ENCODE results near the gene RNF181. TPM values are rescaled to one million over a fixed set of nuclear protein-coding genes. Genes with fewer than 3 reads are reported as not detected.

Gene RNF181
- total and polyA plus RNA-seq, 2 of the 8 experiments (the other 6 are each of a cell fraction or from before 2014, with no cell fraction given), result 97.2 to 514 TPM

DNA sequence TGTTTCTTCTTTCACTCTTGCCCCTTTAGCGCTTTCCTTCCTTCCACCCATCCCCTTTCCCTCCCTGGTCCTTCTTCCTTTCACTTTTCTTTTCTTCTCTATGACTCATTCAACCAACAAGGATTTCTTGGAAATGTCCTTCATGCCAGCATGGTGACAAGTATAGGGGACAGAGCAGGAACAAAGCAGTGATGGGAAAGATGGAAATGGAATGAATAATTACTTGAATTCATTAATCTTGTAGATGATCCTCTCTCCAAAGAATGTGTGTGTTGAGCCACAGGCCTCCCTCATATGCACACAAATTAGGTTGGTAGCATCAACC, 9.8 kb upstream of the RNF181 start:
- no peak for FAIRE-seq
- POLR2A ChIA-PET (ENCODE audit: partially characterized antibody), result interaction anchor here (1.0 to 2.0 kb wide), 6 partner anchors 9 to 26 kb away, joined by 3 to 15 read pairs (median 4); partner anchors contain the start of genes C2orf68, GGCX, RNF181 and TMEM150A
- H3K27ac ChIP-seq (ENCODE audit: low read depth, low read length), result no peak overlapping the region
- TF ChIP-seq YY1 (IDR thresholded peaks at IDR 0.05; ENCODE audit: low read depth, low read length), result no peak
- TF ChIP-seq NRF1 (IDR thresholded peaks at IDR 0.05; ENCODE audit: low read depth, low read length), result no peak
- TF ChIP-seq TCF12 (IDR thresholded peaks at IDR 0.05; ENCODE audit: low read depth, low read length), result no peak
- TF ChIP-seq EZH2 (IDR thresholded peaks at IDR 0.05; ENCODE audit: low read depth, low read length, severe bottlenecking), result no peak

More for the DNA sequence above, 9.8 kb upstream of the RNF181 start:
- no peak overlapping the region for H3K4me2 ChIP-seq (ENCODE audit: insufficient read depth in 1 of 2, low read depth in 2 of 2, low read length in 2 of 2)
- no peak overlapping the region for H2AK5ac ChIP-seq (ENCODE audit: low read depth, low read length)
- no peak overlapping the region for H3K18ac ChIP-seq (ENCODE audit: extremely low read depth, low read length)
- H2BK120ac ChIP-seq (replicated peaks; ENCODE audit: low read depth, low read length), result no peak overlapping the region
- no peak for DNase-seq (ENCODE audit: low read depth in 1 of 2, low spot score in 2 of 2)
- H2BK12ac ChIP-seq (ENCODE audit: low read depth, low read length), result no peak overlapping the region
- no peak overlapping the region for H4K5ac ChIP-seq (ENCODE audit: insufficient read length, low read depth, low read length)
- no peak overlapping the region for H4K8ac ChIP-seq (ENCODE audit: extremely low read depth, insufficient read depth, low read length)
- H3K79me2 ChIP-seq (ENCODE audit: control insufficient read depth in 1 of 2, insufficient read depth in 2 of 2, low read length in 2 of 2), result no peaks in the 10 kb centered on the region
- H3K9me3 ChIP-seq (ENCODE audit: insufficient read depth in 2 of 2, low read depth in 1 of 2, low read length in 1 of 2), result no peaks in the 10 kb centered on the region
- peaks cover 0 to 11% (median 3%) of the 10 kb centered on the region in 4 experiments; a peak in 4 of 7 replicates for H3K4me1 ChIP-seq (replicated peaks in 1 of 4; ENCODE audit: control insufficient read depth in 3 of 4, insufficient read depth in 4 of 4, low read length in 3 of 4)
- H3K9ac ChIP-seq (replicated peaks in 1 of 4; ENCODE audit: extremely low read depth in 1 of 4, low read depth in 3 of 4, low read length in 3 of 4), result no peak overlapping the region
- H4K91ac ChIP-seq (replicated peaks; ENCODE audit: insufficient read length, low read length), result no peak overlapping the region
- H2AFZ ChIP-seq (ENCODE audit: low read length), result no peak overlapping the region
- peaks cover 5% of the 10 kb centered on the region; the same call in 1 of the 2 replicates for H3K23me2 ChIP-seq (ENCODE audit: low read depth, low read length)
- H3K27me3 ChIP-seq (replicated peaks in 1 of 4; ENCODE audit: control insufficient read depth in 3 of 4, extremely low read depth in 1 of 4, insufficient read depth in 3 of 4, low read length in 3 of 4), result peaks cover 8 to 37% (median 21%) of the 10 kb centered on the region in 4 experiments; a peak in 6 of 7 replicates
- WGBS, 2 experiments (ENCODE audit: extremely low coverage in 1 of 2, insufficient coverage in 1 of 2, insufficient read length in 1 of 2, insufficient replicate concordance in 2 of 2, low coverage in 1 of 2, low lambda C conversion rate in 2 of 2, missing lambda C conversion rate in 1 of 2), result 86% methylated on average over 1 of the region's 1 CpG; no CpG with 5 or more reads in 1 of the 2 experiments
- H3K14ac ChIP-seq (ENCODE audit: insufficient read length), result no peak overlapping the region
- no peak overlapping the region for H3K4ac ChIP-seq (replicated peaks; ENCODE audit: insufficient read length, low read depth, low read length)
- no peak overlapping the region for H2BK5ac ChIP-seq (ENCODE audit: low read depth, low read length)
- no peaks in the 10 kb centered on the region for H3K79me1 ChIP-seq (ENCODE audit: low read depth, low read length)
- CTCF ChIA-PET (ENCODE audit: partially characterized antibody), result interaction anchor here (0.6 to 1.5 kb wide), 3 partner anchors 9 to 414 kb away, joined by 3 to 4 read pairs (median 3); no protein-coding TSS in a partner anchor
- no peak overlapping the region for H3K4me3 ChIP-seq (ENCODE audit: extremely low read depth in 1 of 4, insufficient read depth in 2 of 4, low read depth in 3 of 4, low read length in 4 of 4)
- H3K56ac ChIP-seq (replicated peaks; ENCODE audit: insufficient read length, low read depth, low read length), result no peak overlapping the region
- H3K23ac ChIP-seq (ENCODE audit: insufficient read length), result no peak overlapping the region
- no peaks in the 10 kb centered on the region for H4K20me1 ChIP-seq (replicated peaks in 1 of 2; ENCODE audit: control insufficient read depth in 1 of 2, insufficient read depth in 2 of 2, low read length in 2 of 2)
- H3K36me3 ChIP-seq (ENCODE audit: control insufficient read depth in 2 of 4, insufficient read depth in 4 of 4, low read length in 3 of 4), result no peaks in the 10 kb centered on the region
- H2BK20ac ChIP-seq (ENCODE audit: low read length), result no peak overlapping the region
- H2BK15ac ChIP-seq (ENCODE audit: low read length), result no peak overlapping the region

Measured in H1 (cell line).